H7 (cell line): ENCODE measurements around the gene TMPRSS4. TPM values are rescaled to one million over a fixed set of nuclear protein-coding genes. Genes with fewer than 3 reads are reported as not detected.

ENCODE experiments used
- DNase-seq: peaks from one replicate; pipeline ENCODE4 v3.0.0; 2012
- H3K27me3 ChIP-seq: 2 replicates; pipeline ENCODE4 v1.6.0; 2011; ENCODE audit warnings: mild to moderate bottlenecking, low read length; ENCODE audit not compliant: control insufficient read depth, insufficient read depth
- H3K36me3 ChIP-seq: replicated peaks from 2 replicates; pipeline ENCODE4 v1.5.1; 2011; ENCODE audit warnings: low read length; ENCODE audit not compliant: control insufficient read depth, insufficient read depth
- H3K4me3 ChIP-seq: 2 replicates; pipeline ENCODE4 v1.5.1; 2011; ENCODE audit warnings: low read depth, mild to moderate bottlenecking, control low read depth, low read length, moderate library complexity; ENCODE audit not compliant: insufficient read depth
- total RNA-seq: library from RNA; depleted of rRNA; stranded (reverse); fragments of >200 nt; shearing (Covaris generic); gene quantifications from 2 replicates; pipeline ENCODE4 v1.2.3, GENCODE V29; 2014

Gene TMPRSS4
- total RNA-seq, 1 experiment from 2014 or later = 0.38 TPM

GRCh38 chr11:118138839-118139420, 62.1 kb downstream of the TMPRSS4 start:
- Histone ChIP-seq H3K4me3 (no peak overlapping the region), H3K36me3 (no peaks in the 10 kb centered on the region), H3K27me3 (peaks cover 3% of the 10 kb centered on the region)
- DNase-seq = peak; percentile 62

GRCh38 chr11:118139578-118139977, 62.7 kb downstream of the TMPRSS4 start:
- DNase-seq = no peak
- no peaks in the 10 kb centered on the region for H3K36me3 ChIP-seq
- H3K27me3 ChIP-seq = peaks cover 10% of the 10 kb centered on the region
- H3K4me3 ChIP-seq = no peak overlapping the region

DNA sequence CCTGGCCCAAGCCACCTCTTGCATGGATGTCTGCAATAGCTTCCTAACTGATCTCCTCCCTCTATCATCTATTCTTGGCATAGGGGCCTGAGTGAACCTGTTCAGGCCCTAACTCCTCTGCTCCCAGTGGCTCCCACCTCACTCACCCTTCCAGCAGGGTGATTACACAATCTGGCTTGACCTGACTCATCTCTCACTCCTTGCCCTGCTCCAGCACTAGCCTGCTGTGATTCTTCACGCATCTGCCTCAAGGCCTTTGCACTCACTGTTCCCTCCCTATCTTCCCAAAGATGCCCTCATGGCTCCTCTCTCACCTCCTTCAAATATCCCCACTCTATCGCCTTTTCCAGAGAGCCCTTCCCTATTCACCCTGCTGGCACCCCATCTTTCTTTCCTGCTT, 65.2 kb downstream of the TMPRSS4 start:
- Histone ChIP-seq H3K36me3 (no peaks in the 10 kb centered on the region), H3K4me3 (no peak overlapping the region), H3K27me3 (peaks cover 30% of the 10 kb centered on the region)
- DNase-seq = no peak

GRCh38 chr11:118142809-118143208, 65.9 kb downstream of the TMPRSS4 start:
- H3K4me3 ChIP-seq = no peak overlapping the region
- peaks cover 33% of the 10 kb centered on the region for H3K27me3 ChIP-seq
- H3K36me3 ChIP-seq = no peaks in the 10 kb centered on the region
- DNase-seq = no peak

GRCh38 chr11:118143661-118144185, 66.8 kb downstream of the TMPRSS4 start:
- DNase-seq = no peak
- H3K36me3 ChIP-seq = no peaks in the 10 kb centered on the region
- no peak overlapping the region for H3K4me3 ChIP-seq
- peaks cover 40% of the 10 kb centered on the region for H3K27me3 ChIP-seq

GRCh38 chr11:118144301-118145268, 67.7 kb downstream of the TMPRSS4 start:
- Histone ChIP-seq H3K4me3 (no peak overlapping the region), H3K36me3 (no peaks in the 10 kb centered on the region), H3K27me3 (peaks cover 45% of the 10 kb centered on the region)
- no peak for DNase-seq

DNA sequence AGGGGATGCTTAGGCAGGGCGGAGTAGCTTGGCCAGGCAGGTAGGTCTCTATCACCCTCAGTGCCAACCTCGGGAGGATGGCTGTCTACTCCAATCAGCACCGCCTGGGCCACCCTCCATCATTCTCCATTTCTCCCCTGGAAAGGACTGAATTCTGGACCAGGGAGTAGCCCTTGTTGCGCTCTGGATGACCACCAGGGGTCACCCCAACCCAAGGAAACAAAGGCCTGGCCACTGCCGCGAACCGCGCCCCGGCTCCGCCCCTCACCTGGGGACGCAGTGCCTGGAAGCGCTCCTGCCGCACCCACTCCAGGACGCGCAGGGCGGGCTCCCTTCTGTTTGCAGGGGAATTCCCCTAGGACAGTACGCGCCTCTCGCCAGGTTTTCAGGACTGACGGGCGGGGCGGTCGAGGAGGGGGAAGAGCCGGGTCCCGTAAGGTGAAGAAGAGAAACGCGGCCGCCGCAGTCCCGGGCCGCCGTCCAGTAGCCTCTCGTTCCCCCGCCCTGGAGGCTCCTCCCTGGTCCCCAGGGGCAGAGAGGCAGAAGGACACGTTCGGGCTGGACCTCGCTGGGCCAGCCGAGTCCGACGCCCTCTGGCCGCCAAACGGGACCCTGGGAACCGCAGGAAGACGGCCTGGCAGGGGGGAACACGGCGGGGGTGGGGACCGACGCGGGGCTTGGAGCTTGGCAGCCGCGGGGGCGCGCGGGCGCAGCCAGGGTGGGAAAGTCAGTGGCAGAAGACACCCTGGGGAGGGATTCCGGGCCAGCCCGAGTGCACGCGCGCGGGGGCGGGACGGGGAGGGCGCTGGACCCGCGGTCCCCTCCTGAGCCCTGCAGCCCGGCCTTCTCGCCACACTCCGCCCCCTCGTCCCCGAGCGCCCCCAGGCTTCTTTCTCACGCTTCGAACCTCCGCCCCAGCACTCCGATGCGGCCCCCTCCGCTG, 68.7 kb downstream of the TMPRSS4 start:
- Histone ChIP-seq H3K4me3 (peak overlapping the region; percentile 55), H3K27me3 (peaks cover 54% of the 10 kb centered on the region), H3K36me3 (no peaks in the 10 kb centered on the region)

GRCh38 chr11:118146554-118146953, 69.7 kb downstream of the TMPRSS4 start:
- DNase-seq = no peak
- no peak overlapping the region; the same call in 1 of the 2 replicates for H3K4me3 ChIP-seq
- no peaks in the 10 kb centered on the region for H3K36me3 ChIP-seq
- peaks cover 64% of the 10 kb centered on the region for H3K27me3 ChIP-seq

More for the DNA sequence above, 68.7 kb downstream of the TMPRSS4 start:
- DNase-seq = peak; percentile 98

GRCh38 chr11:118147502-118147901, 70.6 kb downstream of the TMPRSS4 start:
- DNase-seq = no peak
- Histone ChIP-seq H3K36me3 (no peaks in the 10 kb centered on the region), H3K27me3 (peaks cover 74% of the 10 kb centered on the region), H3K4me3 (no peak overlapping the region)

GRCh38 chr11:118148240-118148639, 71.4 kb downstream of the TMPRSS4 start:
- Histone ChIP-seq H3K4me3 (no peak overlapping the region), H3K36me3 (no peaks in the 10 kb centered on the region), H3K27me3 (peaks cover 79% of the 10 kb centered on the region)
- DNase-seq = no peak

DNA sequence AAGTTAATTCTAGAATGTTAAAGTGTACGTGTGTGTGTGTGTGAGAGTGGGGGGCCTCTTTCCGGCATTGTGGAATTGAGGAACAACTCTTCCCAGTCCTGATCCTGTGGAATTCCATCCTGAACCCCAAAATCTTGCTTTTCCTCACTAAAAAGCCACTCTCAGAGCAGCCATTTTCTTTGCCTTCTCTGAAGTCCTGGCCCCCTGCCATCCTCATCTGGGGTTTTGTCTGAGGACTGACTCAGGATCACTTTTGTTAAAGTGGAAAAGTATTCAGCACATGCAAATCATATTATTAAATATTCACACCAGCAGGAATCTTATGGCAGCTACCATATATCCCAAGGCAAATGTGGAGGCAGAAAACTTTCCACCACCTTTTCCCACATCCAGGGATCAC, 72.0 kb downstream of the TMPRSS4 start:
- Histone ChIP-seq H3K27me3 (peaks cover 83% of the 10 kb centered on the region), H3K36me3 (no peaks in the 10 kb centered on the region), H3K4me3 (no peak overlapping the region)
- no peak for DNase-seq

DNA sequence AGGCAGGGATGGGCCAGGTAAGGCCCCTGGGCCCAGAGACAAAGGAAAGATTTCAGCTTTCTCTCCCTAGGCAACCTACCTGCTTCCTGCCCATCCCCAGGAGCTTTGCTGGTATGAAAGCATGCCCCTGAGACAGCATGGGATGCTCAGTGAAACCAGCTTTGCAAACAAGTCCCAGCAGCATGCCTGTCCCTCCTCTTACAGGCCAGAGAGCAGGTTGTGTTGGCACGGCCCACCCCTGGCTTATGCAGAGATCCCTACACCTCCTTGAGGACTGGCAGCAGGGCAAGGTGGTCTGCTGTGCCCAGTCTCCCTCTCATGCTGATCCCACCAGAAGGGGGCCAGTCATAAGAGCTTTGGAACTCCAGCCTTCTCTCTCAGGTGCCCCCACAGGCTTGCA, 72.6 kb downstream of the TMPRSS4 start:
- no peak overlapping the region for H3K4me3 ChIP-seq

GRCh38 chr11:118151431-118151830, 74.6 kb downstream of the TMPRSS4 start:
- Histone ChIP-seq H3K4me3 (no peak overlapping the region), H3K36me3 (no peaks in the 10 kb centered on the region), H3K27me3 (peaks cover 88% of the 10 kb centered on the region)
- DNase-seq = no peak

More for the DNA sequence above, 72.6 kb downstream of the TMPRSS4 start:
- Histone ChIP-seq H3K36me3 (no peaks in the 10 kb centered on the region), H3K27me3 (peaks cover 83% of the 10 kb centered on the region)
- DNase-seq = peak; percentile 55

- peak; percentile 78 for DNase-seq
These were observed 75.2 kb downstream of the TMPRSS4 start for GRCh38 chr11:118152020-118152551.

More at GRCh38 chr11:118152020-118152551, 75.2 kb downstream of the TMPRSS4 start:
- peak overlapping the region; percentile 57 for H3K4me3 ChIP-seq
- H3K27me3 ChIP-seq = peaks cover 88% of the 10 kb centered on the region
- H3K36me3 ChIP-seq = no peaks in the 10 kb centered on the region
